Lower lobe of right lung (tissue), 2 donors: ENCODE data around the gene ICAM2. TPM values are rescaled to one million over a fixed set of nuclear protein-coding genes. Genes with fewer than 3 reads are reported as not detected.
"Not testable (repeated sequence)": the region's sequence is repeated elsewhere in the genome, so short reads cannot be mapped to it uniquely, and the experiment has no call there.

Experiments used
- ATAC-seq, 2 donors: fragments of 200-7000 bp; cut with Tn5 transposase; one replicate each; pipeline ENCODE4 v1.9.1; 2020 to 2022; ENCODE audit warnings: mild to moderate bottlenecking in 2 of 2, moderate library complexity in 2 of 2
- DNase-seq: peaks from one replicate; pipeline ENCODE4 v3.0.0-alpha.2; 2020
- H3K27ac ChIP-seq: fragments of 200-600 bp; one replicate; pipeline ENCODE4 v1.8.0; 2022
- H3K27me3 ChIP-seq: fragments of 200-600 bp; one replicate; pipeline ENCODE4 v1.8.0; 2022; ENCODE audit warnings: low read depth
- H3K36me3 ChIP-seq: fragments of 200-600 bp; one replicate; pipeline ENCODE4 v1.8.0; 2022; ENCODE audit warnings: mild to moderate bottlenecking
- H3K4me1 ChIP-seq: fragments of 200-600 bp; one replicate; pipeline ENCODE4 v1.8.0; 2022
- H3K4me3 ChIP-seq: fragments of 200-600 bp; one replicate; pipeline ENCODE4 v1.8.0; 2022; ENCODE audit warnings: mild to moderate bottlenecking
- H3K9me3 ChIP-seq: fragments of 200-600 bp; one replicate; pipeline ENCODE4 v1.8.0; 2022
- intact Hi-C: fragments of 100-400 bp; cut with DNase I; formaldehyde crosslinking; loops from one replicate; pipeline ENCODE4 v1.11.0; 2022
- total RNA-seq: library from RNA; stranded (reverse); fragmentation: NEBNext Ultra II Directional; extraction: Animal tissue kit (Norgen Biotek cat#: 25700); gene quantifications from one replicate; pipeline ENCODE4 v1.2.1, GENCODE V29; 2021
- TF ChIP-seq, protein P1 (sequence below): fragments of 200-600 bp; IDR thresholded peaks from one replicate; pipeline ENCODE4 v1.8.0; 2022; ENCODE audit warnings: antibody characterized with exemption, mild to moderate bottlenecking
- donor health status: DM: no; HTN: yes; CAD: no; lungs with severe emphysema.

The ICAM2 gene
- total RNA-seq, 1 donor from 2014 or later, result 69.2 TPM

DNA sequence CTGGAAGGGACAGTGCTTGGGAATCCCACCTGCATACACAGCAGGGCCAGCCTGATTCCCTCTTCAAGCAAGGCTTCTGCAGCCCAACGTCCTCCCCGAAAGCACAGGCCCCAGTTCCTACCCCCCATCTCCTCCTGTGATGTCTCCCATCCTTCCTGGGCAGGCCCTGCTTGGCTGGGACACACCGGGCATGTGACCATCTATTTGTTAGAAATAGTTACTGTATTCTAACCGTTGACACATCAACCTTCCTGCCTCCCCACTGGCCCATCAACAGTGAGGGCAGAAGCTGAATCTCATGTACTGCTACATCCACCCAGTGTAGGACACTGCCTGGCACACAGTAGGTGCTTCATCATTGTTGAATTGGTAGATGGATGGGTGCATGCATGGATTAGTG lies 11.6 kb downstream of the ICAM2 start:
- Histone ChIP-seq H3K27me3 (no peaks in the 10 kb centered on the region), H3K27ac (peak overlapping the region; percentile 51), H3K4me1 (peaks cover 59% of the 10 kb centered on the region), H3K36me3 (peaks cover 13% of the 10 kb centered on the region), H3K9me3 (no peaks in the 10 kb centered on the region), H3K4me3 (no peak overlapping the region)
- intact Hi-C loops, result no loop called here
- DNase-seq, result no peak
- TF ChIP-seq, protein P1, sequence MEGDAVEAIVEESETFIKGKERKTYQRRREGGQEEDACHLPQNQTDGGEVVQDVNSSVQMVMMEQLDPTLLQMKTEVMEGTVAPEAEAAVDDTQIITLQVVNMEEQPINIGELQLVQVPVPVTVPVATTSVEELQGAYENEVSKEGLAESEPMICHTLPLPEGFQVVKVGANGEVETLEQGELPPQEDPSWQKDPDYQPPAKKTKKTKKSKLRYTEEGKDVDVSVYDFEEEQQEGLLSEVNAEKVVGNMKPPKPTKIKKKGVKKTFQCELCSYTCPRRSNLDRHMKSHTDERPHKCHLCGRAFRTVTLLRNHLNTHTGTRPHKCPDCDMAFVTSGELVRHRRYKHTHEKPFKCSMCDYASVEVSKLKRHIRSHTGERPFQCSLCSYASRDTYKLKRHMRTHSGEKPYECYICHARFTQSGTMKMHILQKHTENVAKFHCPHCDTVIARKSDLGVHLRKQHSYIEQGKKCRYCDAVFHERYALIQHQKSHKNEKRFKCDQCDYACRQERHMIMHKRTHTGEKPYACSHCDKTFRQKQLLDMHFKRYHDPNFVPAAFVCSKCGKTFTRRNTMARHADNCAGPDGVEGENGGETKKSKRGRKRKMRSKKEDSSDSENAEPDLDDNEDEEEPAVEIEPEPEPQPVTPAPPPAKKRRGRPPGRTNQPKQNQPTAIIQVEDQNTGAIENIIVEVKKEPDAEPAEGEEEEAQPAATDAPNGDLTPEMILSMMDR, result no peak
- no peak for ATAC-seq

DNA sequence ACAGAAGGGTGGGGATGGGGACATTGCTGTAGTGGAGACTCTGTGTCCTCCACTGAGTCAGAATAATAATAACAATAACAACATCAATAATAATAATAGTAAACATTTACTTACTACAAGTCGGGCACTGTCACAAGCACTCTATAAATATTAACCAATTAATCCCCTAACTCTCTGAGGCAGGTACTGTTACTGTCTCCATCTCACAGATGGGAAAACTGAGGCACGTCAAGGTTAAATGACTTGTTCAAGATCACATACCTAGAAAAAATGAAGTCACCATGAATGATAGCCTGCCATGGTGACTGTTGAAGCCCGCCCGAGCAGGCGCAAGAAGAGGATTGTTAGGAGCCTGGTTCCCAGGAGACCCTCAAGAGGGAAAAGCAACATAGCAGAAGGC lies 12.1 kb downstream of the ICAM2 start:
- Histone ChIP-seq H3K27me3 (no peaks in the 10 kb centered on the region), H3K4me1 (peaks cover 59% of the 10 kb centered on the region), H3K27ac (peak overlapping the region; percentile 51), H3K36me3 (peaks cover 17% of the 10 kb centered on the region), H3K4me3 (no peak overlapping the region), H3K9me3 (no peaks in the 10 kb centered on the region)
- DNase-seq, result no peak
- no peak for ATAC-seq
- intact Hi-C loops, result no loop called here
- TF ChIP-seq, protein P1, result no peak

DNA sequence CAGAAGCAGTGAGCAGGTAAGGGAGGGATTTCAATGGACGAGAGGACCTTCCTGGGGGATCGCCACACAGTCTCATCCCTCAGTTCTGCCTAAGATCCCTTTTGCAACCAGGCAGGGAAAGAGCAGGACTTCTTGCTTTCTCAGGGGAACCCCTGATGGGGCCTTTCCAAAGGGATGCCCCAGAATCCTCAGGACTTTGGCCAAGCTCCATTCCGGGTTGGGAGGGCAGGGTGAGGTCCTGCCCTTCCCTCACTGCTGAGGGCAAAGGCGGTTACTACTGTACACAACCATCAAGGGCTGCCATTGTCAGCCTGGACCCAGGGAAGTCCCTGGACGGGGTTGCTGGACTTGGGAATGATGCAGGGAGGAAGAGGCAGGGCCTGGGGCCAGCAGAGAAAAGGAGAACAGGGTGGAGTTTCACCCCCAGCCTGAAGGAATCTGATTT lies 12.6 kb downstream of the ICAM2 start:
- H3K27me3 ChIP-seq, result no peaks in the 10 kb centered on the region
- H3K4me1 ChIP-seq, result peaks cover 59% of the 10 kb centered on the region
- DNase-seq (no peak), ATAC-seq (peak; percentile 5 to 21)
- no peaks in the 10 kb centered on the region for H3K9me3 ChIP-seq
- TF ChIP-seq, protein P1, result no peak
- intact Hi-C loops, result no loop called here
- H3K4me3 ChIP-seq, result no peak overlapping the region
- H3K27ac ChIP-seq, result peak overlapping the region; percentile 54
- peaks cover 19% of the 10 kb centered on the region for H3K36me3 ChIP-seq

DNA sequence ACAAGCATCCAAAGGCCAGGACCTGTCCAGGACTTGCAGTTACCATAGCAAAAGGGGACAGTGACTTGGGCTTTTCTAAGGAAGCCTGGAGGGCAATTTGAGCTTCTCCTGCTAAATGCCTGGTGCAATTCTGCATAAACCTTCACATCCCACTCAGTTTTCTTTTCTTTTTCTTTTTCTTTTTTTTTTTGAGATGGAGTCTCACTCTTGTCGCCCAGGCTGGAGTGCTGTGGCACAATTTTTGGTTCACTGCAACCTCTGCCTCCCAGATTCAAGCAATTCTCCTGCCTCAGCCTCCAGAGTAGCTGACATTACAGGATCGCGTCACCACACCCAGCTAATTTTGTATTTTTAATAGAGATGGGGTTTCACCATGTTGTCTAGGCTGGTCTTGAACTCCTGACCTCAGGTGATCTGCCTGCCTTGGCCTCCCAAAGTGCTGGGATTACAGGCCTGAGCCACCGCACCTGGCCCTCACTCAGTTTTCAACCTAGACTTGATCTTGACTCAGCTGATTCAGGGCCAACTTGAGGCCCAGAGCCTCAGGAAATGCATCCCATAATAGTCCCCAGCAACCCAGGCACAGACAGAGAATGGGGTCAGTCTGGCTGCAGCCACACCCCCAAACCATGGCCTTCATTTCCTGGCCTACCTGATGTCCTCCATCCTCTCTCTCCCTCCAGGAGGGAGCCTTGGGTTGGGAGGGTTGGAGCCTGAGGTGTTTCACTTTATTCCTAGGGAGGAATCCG lies 13.2 kb downstream of the ICAM2 start:
- Histone ChIP-seq H3K4me1 (peaks cover 59% of the 10 kb centered on the region), H3K27ac (peak overlapping the region; percentile 54), H3K36me3 (peaks cover 22% of the 10 kb centered on the region)
- H3K4me3 ChIP-seq, H3K9me3 ChIP-seq, H3K27me3 ChIP-seq, DNase-seq, ATAC-seq, intact Hi-C loops: not testable (repeated sequence)

DNA sequence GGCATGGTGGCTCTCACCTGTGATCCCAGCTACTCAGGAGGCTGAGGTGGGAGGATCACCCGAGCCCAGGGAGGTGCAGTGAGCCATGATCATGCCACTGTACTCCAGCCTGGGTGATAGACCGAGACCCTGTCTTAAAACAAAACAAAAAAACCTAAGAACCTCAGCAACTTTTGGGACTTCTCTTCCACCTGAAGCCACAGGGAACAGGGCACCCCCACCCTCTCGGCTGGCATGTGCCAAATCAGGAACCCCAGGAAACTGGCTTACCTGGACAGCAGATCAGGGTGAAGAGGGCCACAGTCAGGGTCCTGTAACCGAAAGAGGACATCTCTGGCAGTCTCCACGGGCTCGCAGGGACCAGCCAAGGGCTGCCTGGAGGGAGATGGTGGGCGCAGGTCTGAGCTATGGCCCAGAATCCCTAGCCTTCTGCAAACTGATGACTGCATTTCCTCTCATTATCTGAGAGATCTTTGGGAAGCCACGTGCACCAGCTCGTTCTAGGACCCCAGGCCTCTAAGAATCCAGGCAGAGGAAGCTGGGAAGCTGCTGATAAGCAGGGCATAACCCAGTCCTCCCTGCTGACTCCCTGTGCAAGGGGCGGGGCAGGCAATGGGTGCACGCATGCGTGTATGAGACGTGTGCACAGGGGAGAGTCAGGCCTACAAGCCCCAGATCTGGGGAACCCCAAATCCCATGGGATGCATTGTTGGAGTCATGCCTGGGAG lies 13.9 kb downstream of the ICAM2 start:
- H3K4me1 ChIP-seq, result peaks cover 65% of the 10 kb centered on the region
- H3K4me3 ChIP-seq, result peak overlapping the region; percentile 48
- intact Hi-C loops, result no loop called here
- peak overlapping the region; percentile 77 for H3K27ac ChIP-seq
- DNase-seq, result no peak
- H3K27me3 ChIP-seq, result no peaks in the 10 kb centered on the region
- no peaks in the 10 kb centered on the region for H3K9me3 ChIP-seq
- ATAC-seq, result peak; percentile 26 to 36
- TF ChIP-seq, protein P1, result no peak
- peaks cover 22% of the 10 kb centered on the region for H3K36me3 ChIP-seq

DNA sequence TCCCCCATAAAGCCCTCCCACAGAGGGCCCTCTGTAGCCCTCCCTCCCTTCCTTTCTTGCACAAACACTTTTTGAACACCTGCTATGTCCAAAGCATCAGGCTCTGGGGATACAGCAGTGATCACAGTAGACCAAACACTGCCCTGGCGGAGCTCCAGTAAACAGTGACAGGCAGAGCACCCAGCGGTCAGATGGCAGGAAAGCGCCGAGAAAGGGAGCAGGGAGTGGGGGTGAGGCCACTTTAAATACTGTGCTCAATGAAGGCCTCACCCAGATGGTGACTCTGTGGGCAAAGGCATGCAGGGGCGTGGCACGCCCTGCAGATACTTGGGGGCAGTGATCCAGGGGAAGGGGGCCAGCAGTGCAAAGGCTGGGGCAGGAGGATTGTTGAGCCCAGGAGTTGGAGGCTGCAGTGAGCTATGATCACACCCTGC lies 14.7 kb downstream of the ICAM2 start:
- intact Hi-C loops, result no loop called here
- ATAC-seq (peak; percentile 35 to 51), DNase-seq (peak; percentile 64)
- Histone ChIP-seq H3K27ac (peak overlapping the region; percentile 77), H3K36me3 (peaks cover 22% of the 10 kb centered on the region), H3K4me1 (peaks cover 71% of the 10 kb centered on the region), H3K27me3 (no peaks in the 10 kb centered on the region), H3K4me3 (peak overlapping the region; percentile 48), H3K9me3 (no peaks in the 10 kb centered on the region)
- TF ChIP-seq, protein P1, result no peak
